Measurements from ENCODE around the gene PRKACA.
"Not testable (repeated sequence)": the region's sequence is repeated elsewhere in the genome, so short reads cannot be mapped to it uniquely, and the experiment has no call there.

The PRKACA gene

GRCh38 chr19:14150041-14150769, 32.6 kb upstream of the PRKACA start:
- TF ChIP-seq CTCF (IDR thresholded peaks at IDR 0.05; ENCODE audit: unreplicated experiment in 3 of 3), result no peak
- peaks cover 18% of the 10 kb centered on the region for H3K4me1 Mint-ChIP-seq
- H3K27ac Mint-ChIP-seq, result peak overlapping the region in 1 of 3 experiments; percentile 68
- H3K36me3 Mint-ChIP-seq (ENCODE audit: low read depth), result peaks cover 22% of the 10 kb centered on the region
- H3K9me3 Mint-ChIP-seq, result no peaks in the 10 kb centered on the region
- H3K27me3 Mint-ChIP-seq (ENCODE audit: low read depth), result peaks cover 4% of the 10 kb centered on the region
- no peak overlapping the region for H3K4me3 Mint-ChIP-seq

GRCh38 chr19:14149509-14149994, 32.0 kb upstream of the PRKACA start:
- no peaks in the 10 kb centered on the region for H3K9me3 Mint-ChIP-seq
- H3K4me1 Mint-ChIP-seq, result peaks cover 18% of the 10 kb centered on the region
- H3K27me3 Mint-ChIP-seq (ENCODE audit: low read depth), result peaks cover 4% of the 10 kb centered on the region
- TF ChIP-seq CTCF (IDR thresholded peaks at IDR 0.05; ENCODE audit: unreplicated experiment in 3 of 3), result no peak
- no peak overlapping the region for H3K4me3 Mint-ChIP-seq
- H3K27ac Mint-ChIP-seq, result peak overlapping the region in 2 of 3 experiments; percentile 14 to 68
- H3K36me3 Mint-ChIP-seq (ENCODE audit: low read depth), result peaks cover 18% of the 10 kb centered on the region

- H3K27me3 Mint-ChIP-seq (ENCODE audit: low read depth), result peaks cover 4% of the 10 kb centered on the region
- peaks cover 13% of the 10 kb centered on the region for H3K36me3 Mint-ChIP-seq (ENCODE audit: low read depth)
- no peak for TF ChIP-seq CTCF (IDR thresholded peaks at IDR 0.05; ENCODE audit: unreplicated experiment in 3 of 3)
- H3K4me3 Mint-ChIP-seq, result no peak overlapping the region
- H3K4me1 Mint-ChIP-seq, result peaks cover 18% of the 10 kb centered on the region
- no peaks in the 10 kb centered on the region for H3K9me3 Mint-ChIP-seq
- peak overlapping the region; percentile 57 to 75 (median 74) for H3K27ac Mint-ChIP-seq
These were observed 31.3 kb upstream of the PRKACA start for GRCh38 chr19:14148751-14149410.

DNA sequence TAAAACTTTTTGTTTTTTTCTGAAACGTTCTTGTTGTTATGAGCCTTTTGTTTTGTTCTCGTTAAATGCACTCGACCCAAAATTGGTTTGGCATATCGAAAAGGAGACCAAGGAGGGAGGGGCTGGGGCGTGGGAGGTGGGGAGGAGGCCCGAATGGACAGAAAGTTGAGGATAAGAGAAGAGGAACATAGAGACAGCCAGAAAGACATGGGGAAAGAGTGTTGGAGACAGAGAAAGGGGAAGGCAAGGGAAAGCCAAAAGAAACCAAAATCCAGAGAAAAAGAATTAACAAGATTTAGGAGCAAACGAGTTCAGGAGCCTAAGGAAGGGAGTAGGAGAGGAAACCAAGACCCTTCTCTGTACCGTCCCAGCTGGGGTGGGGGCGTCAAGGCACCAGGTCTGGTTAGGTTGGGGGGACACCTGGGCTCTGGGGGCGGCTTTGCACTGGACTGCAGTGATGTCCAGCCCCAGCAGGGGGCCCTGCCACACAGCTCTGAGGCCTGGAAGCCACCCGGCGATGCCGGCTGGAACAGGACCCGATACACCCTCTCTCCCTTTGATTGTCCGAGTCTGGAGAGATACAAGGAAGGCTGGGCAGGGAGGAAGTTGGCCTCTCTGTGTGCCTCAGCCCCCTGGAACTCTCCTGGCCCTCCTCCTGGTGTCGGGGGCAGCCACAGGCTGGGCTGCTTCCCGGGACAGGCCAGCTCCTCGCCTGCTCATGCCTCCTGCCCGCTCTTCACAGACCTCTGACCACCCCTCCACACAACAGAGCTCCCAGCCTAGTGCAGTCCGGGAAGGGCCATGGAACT, 30.4 kb upstream of the PRKACA start:
- Mint-ChIP-seq H3K4me1 (peaks cover 18% of the 10 kb centered on the region), H3K4me3 (peak overlapping the region in 2 of 3 experiments; percentile 11 to 15), H3K36me3 (ENCODE audit: low read depth) (peaks cover 10% of the 10 kb centered on the region), H3K27me3 (ENCODE audit: low read depth) (peaks cover 4% of the 10 kb centered on the region), H3K27ac (peak overlapping the region; percentile 57 to 75 (median 74)), H3K9me3 (no peaks in the 10 kb centered on the region)
- peak; percentile 84 to 89 (median 87) for TF ChIP-seq CTCF (IDR thresholded peaks at IDR 0.05; ENCODE audit: unreplicated experiment in 3 of 3)

DNA sequence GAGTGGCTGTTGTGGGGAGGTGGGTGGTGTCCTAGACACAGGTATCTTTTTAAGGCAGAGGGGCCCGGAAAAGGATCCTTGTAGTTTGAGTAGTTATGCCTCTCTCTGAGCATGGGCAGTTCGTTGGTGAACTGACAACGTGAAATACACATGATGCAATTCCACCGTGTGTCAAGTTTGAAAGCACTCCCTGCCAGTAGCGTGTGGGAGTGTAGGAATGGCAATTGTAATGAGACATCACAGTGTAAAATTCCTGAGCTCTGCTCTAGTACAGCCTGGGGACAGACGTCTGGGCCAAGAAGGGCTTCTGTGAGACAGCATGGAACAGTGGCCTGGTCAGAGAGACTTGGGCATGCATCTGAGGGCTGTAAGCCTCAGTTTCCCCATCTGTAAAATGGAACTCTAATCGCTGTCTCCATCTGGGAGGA, 29.2 kb upstream of the PRKACA start:
- peak overlapping the region in 1 of 3 experiments; percentile 28 for H3K4me3 Mint-ChIP-seq
- TF ChIP-seq CTCF (IDR thresholded peaks at IDR 0.05; ENCODE audit: unreplicated experiment in 3 of 3), result no peak
- H3K36me3 Mint-ChIP-seq (ENCODE audit: low read depth), result peaks cover 3% of the 10 kb centered on the region
- no peaks in the 10 kb centered on the region for H3K9me3 Mint-ChIP-seq
- H3K27me3 Mint-ChIP-seq (ENCODE audit: low read depth), result peaks cover 4% of the 10 kb centered on the region
- peak overlapping the region; percentile 74 to 93 (median 83) for H3K27ac Mint-ChIP-seq
- H3K4me1 Mint-ChIP-seq, result peaks cover 23% of the 10 kb centered on the region

DNA sequence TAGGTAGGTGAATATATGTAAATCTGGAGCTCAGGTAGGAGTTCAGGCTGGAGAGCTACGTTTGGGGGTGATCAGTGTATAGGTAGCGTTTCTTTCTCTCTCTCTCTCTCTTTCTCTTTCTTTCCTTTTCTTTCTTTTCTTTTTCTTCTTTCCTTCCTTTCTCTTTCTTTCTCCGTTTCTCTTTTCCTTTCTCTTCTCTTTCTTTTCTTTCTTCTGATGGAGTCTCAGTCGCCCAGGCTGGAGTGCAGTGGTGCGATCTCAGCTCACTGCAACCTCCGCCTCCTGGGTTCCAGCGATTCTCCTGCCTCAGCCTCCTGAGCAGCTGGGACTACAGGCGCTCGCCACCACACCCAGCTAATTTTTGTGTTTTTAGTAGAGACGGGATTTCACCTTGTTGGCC, 28.6 kb upstream of the PRKACA start:
- Mint-ChIP-seq H3K4me1 (peaks cover 23% of the 10 kb centered on the region), H3K27ac (peak overlapping the region; percentile 74 to 93 (median 83))
- not testable (repeated sequence) for H3K27me3 Mint-ChIP-seq (ENCODE audit: low read depth); H3K9me3 Mint-ChIP-seq; H3K36me3 Mint-ChIP-seq (ENCODE audit: low read depth); H3K4me3 Mint-ChIP-seq
